ENCODE results near the gene MYLK. TPM values are rescaled to one million over a fixed set of nuclear protein-coding genes. Genes with fewer than 3 reads are reported as not detected.

MYLK gene
- total RNA-seq, 1 donor from 2014 or later, result 24.3 TPM

GRCh38 chr3:123652342-123652984 lies 231.7 kb downstream of the MYLK start:
- DNase-seq (ENCODE audit: extremely low spot score, unreplicated experiment), result peak; percentile 94

GRCh38 chr3:123651449-123652341 lies 232.4 kb downstream of the MYLK start:
- Mint-ChIP-seq H3K27ac (ENCODE audit: unreplicated experiment) (peak overlapping the region; percentile 91), H3K4me3 (ENCODE audit: unreplicated experiment) (no peak overlapping the region), H3K36me3 (ENCODE audit: unreplicated experiment) (peaks cover 7% of the 10 kb centered on the region)

More at GRCh38 chr3:123652342-123652984, 231.7 kb downstream of the MYLK start:
- Mint-ChIP-seq H3K4me3 (ENCODE audit: unreplicated experiment) (no peak overlapping the region), H3K9me3 (ENCODE audit: unreplicated experiment) (no peaks in the 10 kb centered on the region), H3K27ac (ENCODE audit: unreplicated experiment) (peak overlapping the region; percentile 91), H3K36me3 (ENCODE audit: unreplicated experiment) (peaks cover 10% of the 10 kb centered on the region), H3K27me3 (ENCODE audit: unreplicated experiment) (no peaks in the 10 kb centered on the region), H3K4me1 (ENCODE audit: unreplicated experiment) (peaks cover 41% of the 10 kb centered on the region)
- peak; percentile 96 for TF ChIP-seq CTCF (IDR thresholded peaks at IDR 0.05)

GRCh38 chr3:123650101-123650500 lies 234.0 kb downstream of the MYLK start:
- DNase-seq (ENCODE audit: extremely low spot score, unreplicated experiment), result no peak
- no peak for TF ChIP-seq CTCF (IDR thresholded peaks at IDR 0.05)
- H3K4me3 Mint-ChIP-seq (ENCODE audit: unreplicated experiment), result no peak overlapping the region
- peaks cover 27% of the 10 kb centered on the region for H3K4me1 Mint-ChIP-seq (ENCODE audit: unreplicated experiment)
- peak overlapping the region; percentile 16 for H3K27ac Mint-ChIP-seq (ENCODE audit: unreplicated experiment)
- peaks cover 7% of the 10 kb centered on the region for H3K36me3 Mint-ChIP-seq (ENCODE audit: unreplicated experiment)
- H3K27me3 Mint-ChIP-seq (ENCODE audit: unreplicated experiment), result no peaks in the 10 kb centered on the region
- no peaks in the 10 kb centered on the region for H3K9me3 Mint-ChIP-seq (ENCODE audit: unreplicated experiment)

More at GRCh38 chr3:123651449-123652341, 232.4 kb downstream of the MYLK start:
- no peaks in the 10 kb centered on the region for H3K9me3 Mint-ChIP-seq (ENCODE audit: unreplicated experiment)
- peaks cover 41% of the 10 kb centered on the region for H3K4me1 Mint-ChIP-seq (ENCODE audit: unreplicated experiment)
- no peak for TF ChIP-seq CTCF (IDR thresholded peaks at IDR 0.05)
- no peaks in the 10 kb centered on the region for H3K27me3 Mint-ChIP-seq (ENCODE audit: unreplicated experiment)
- DNase-seq (ENCODE audit: extremely low spot score, unreplicated experiment), result no peak

- no peaks in the 10 kb centered on the region for H3K27me3 Mint-ChIP-seq (ENCODE audit: unreplicated experiment)
- TF ChIP-seq CTCF (IDR thresholded peaks at IDR 0.05), result no peak
- H3K36me3 Mint-ChIP-seq (ENCODE audit: unreplicated experiment), result peaks cover 8% of the 10 kb centered on the region
- no peak overlapping the region for H3K27ac Mint-ChIP-seq (ENCODE audit: unreplicated experiment)
- no peak for DNase-seq (ENCODE audit: extremely low spot score, unreplicated experiment)
- peaks cover 19% of the 10 kb centered on the region for H3K4me1 Mint-ChIP-seq (ENCODE audit: unreplicated experiment)
- no peaks in the 10 kb centered on the region for H3K9me3 Mint-ChIP-seq (ENCODE audit: unreplicated experiment)
- no peak overlapping the region for H3K4me3 Mint-ChIP-seq (ENCODE audit: unreplicated experiment)
Measured at GRCh38 chr3:123648696-123649405, 235.3 kb downstream of the MYLK start.
